Measurements from ENCODE around the gene LMBR1. TPM values are rescaled to one million over a fixed set of nuclear protein-coding genes. Genes with fewer than 3 reads are reported as not detected.

The LMBR1 gene
- total and polyA plus RNA-seq, 2 of the 4 experiments (the other 2 are of a cell fraction): 11.9 to 19.9 TPM

- no peak overlapping the region for H2BK15ac ChIP-seq (ENCODE audit: low read depth, low read length)
- no peak overlapping the region for H3K27ac ChIP-seq (ENCODE audit: insufficient read depth, low read length)
- no peak overlapping the region for H3K4me2 ChIP-seq (ENCODE audit: low read depth, low read length)
- no peak overlapping the region for H3K56ac ChIP-seq (ENCODE audit: extremely low read depth, insufficient read depth, low read length)
- H3K9ac ChIP-seq (ENCODE audit: low read depth, low read length): no peak overlapping the region
- intact Hi-C loops (cut with micrococcal nuclease): no loop called here
- ATAC-seq (ENCODE audit: low read depth): no peak
- TF ChIP-seq USF2 (IDR thresholded peaks at IDR 0.05; ENCODE audit: low read depth, low read length) (no peak), RCOR1 (IDR thresholded peaks at IDR 0.05; ENCODE audit: insufficient replicate concordance, low read length) (no peak), CTCF (conservative IDR thresholded peaks at IDR 0.05; ENCODE audit: low read depth, low read length) (no peak), RAD21 (IDR thresholded peaks at IDR 0.05; ENCODE audit: low read length) (no peak), NFE2L2 (IDR thresholded peaks at IDR 0.05; ENCODE audit: low read depth, low read length) (no peak), BHLHE40 (IDR thresholded peaks at IDR 0.05; ENCODE audit: low read depth, low read length) (no peak), MXI1 (IDR thresholded peaks at IDR 0.05; ENCODE audit: borderline replicate concordance, low read depth, low read length) (no peak), RFX5 (IDR thresholded peaks at IDR 0.05; ENCODE audit: low read depth, low read length) (no peak)
- H2BK120ac ChIP-seq (ENCODE audit: low read depth, low read length): no peak overlapping the region
- H3K4ac ChIP-seq (ENCODE audit: low read depth, low read length): no peak overlapping the region
- no peaks in the 10 kb centered on the region for H4K20me1 ChIP-seq (ENCODE audit: insufficient read depth, low read length)
- no peak overlapping the region for H4K91ac ChIP-seq (ENCODE audit: insufficient read depth, low read depth, low read length)
- no peak overlapping the region for H3K23ac ChIP-seq (ENCODE audit: low read depth, low read length)
- dilution Hi-C loops (cut with HindIII; ENCODE audit: low sequenced_read_pairs, unreplicated experiment): no loop called here
- H3K9me3 ChIP-seq (ENCODE audit: control insufficient read depth, insufficient read depth, low read length): no peaks in the 10 kb centered on the region
- no peaks in the 10 kb centered on the region for H3K4me1 ChIP-seq (ENCODE audit: control insufficient read depth, insufficient read depth, low read length)
- peak overlapping the region; percentile 22 for H2AK9ac ChIP-seq (replicated peaks; ENCODE audit: low read depth, low read length, poor library complexity)
- H3K27me3 ChIP-seq (ENCODE audit: control insufficient read depth, insufficient read depth, low read length): no peaks in the 10 kb centered on the region
- no peaks in the 10 kb centered on the region for H3K36me3 ChIP-seq (ENCODE audit: control insufficient read depth, insufficient read depth, low read length)
- no peak overlapping the region for H2BK5ac ChIP-seq (ENCODE audit: low read depth, low read length, poor library complexity, severe bottlenecking)
- no peak overlapping the region for H2AFZ ChIP-seq (replicated peaks; ENCODE audit: low read length, poor library complexity)
- POLR2A ChIA-PET (ENCODE audit: unreplicated experiment): no interaction called here
- no CpG with 5 or more reads among the region's 6 CpGs for WGBS, 2 experiments (ENCODE audit: extremely low coverage in 2 of 2, insufficient read length in 1 of 2)
- in situ Hi-C loops (cut with MboI; ENCODE audit: low sequenced_read_pairs): no loop called here
- no TSS peak for BruUV-seq (replicated peaks)
- no peak overlapping the region for H3K18ac ChIP-seq (ENCODE audit: low read depth, low read length)
- H2BK20ac ChIP-seq (ENCODE audit: low read depth, low read length): no peak overlapping the region
- no peak overlapping the region for H4K5ac ChIP-seq (ENCODE audit: low read depth, low read length)
- H3K9me1 ChIP-seq (ENCODE audit: insufficient read depth, low read length): no peaks in the 10 kb centered on the region
- DNase-seq: no peak
- no peak overlapping the region for H4K8ac ChIP-seq (ENCODE audit: low read depth in 2 of 2, low read length in 2 of 2)
- no peak overlapping the region for H3K14ac ChIP-seq (replicated peaks; ENCODE audit: low read depth, low read length)
- no peak overlapping the region for H2AK5ac ChIP-seq (ENCODE audit: low read depth, low read length)
- no peak overlapping the region for H3K4me3 ChIP-seq (ENCODE audit: insufficient read depth, low read depth, low read length)
- H3K79me1 ChIP-seq (ENCODE audit: low read depth in 1 of 2, low read length in 2 of 2): no peaks in the 10 kb centered on the region
- CTCF ChIA-PET: no interaction called here
Measured at GRCh38 chr7:156766666-156767065, 126.3 kb downstream of the LMBR1 start.

Data from IMR-90 (cell line).